Small intestine (tissue), 7 donors: ENCODE data around the gene CEL. TPM values are rescaled to one million over a fixed set of nuclear protein-coding genes. Genes with fewer than 3 reads are reported as not detected.

Experiments
- DNase-seq, 2 donors: peaks; one replicate each; pipeline versions ENCODE4 v3.0.0 to v3.0.0-alpha.2; 2013
- FAIRE-seq: peaks from 2 replicates; lab custom pipeline; 2012; peaks lifted over from hg19 to GRCh38; lab: Jason Lieb, UNC
- H3K27ac ChIP-seq, 3 donors: one replicate each; pipeline ENCODE4 v1.5.1; 2013; ENCODE audit warnings: low read length in 2 of 3, mild to moderate bottlenecking in 2 of 3, control low read depth in 1 of 3, inconsistent platforms in 1 of 3, low read depth in 1 of 3, moderate library complexity in 1 of 3
- H3K27me3 ChIP-seq, 3 donors: one replicate each; pipeline ENCODE4 v1.6.1; 2013; ENCODE audit warnings: low read length in 3 of 3, inconsistent platforms in 1 of 3; ENCODE audit not compliant: control insufficient read depth in 3 of 3, insufficient read depth in 3 of 3
- H3K36me3 ChIP-seq, 3 donors: one replicate each; pipeline ENCODE4 v1.6.1; 2013; ENCODE audit warnings: low read length in 3 of 3, inconsistent platforms in 1 of 3, low read depth in 1 of 3, mild to moderate bottlenecking in 1 of 3, moderate library complexity in 1 of 3; ENCODE audit not compliant: control insufficient read depth in 3 of 3, insufficient read depth in 2 of 3
- H3K4me1 ChIP-seq, 3 donors: one replicate each; pipeline ENCODE4 v1.6.1; 2013; ENCODE audit warnings: low read length in 2 of 3, inconsistent platforms in 1 of 3, low read depth in 1 of 3, mild to moderate bottlenecking in 1 of 3, moderate library complexity in 1 of 3; ENCODE audit not compliant: control insufficient read depth in 3 of 3, insufficient read depth in 2 of 3
- H3K4me3 ChIP-seq, 3 donors: one replicate each; pipeline ENCODE4 v1.5.1; 2013; ENCODE audit warnings: low read length in 3 of 3, control low read depth in 1 of 3, inconsistent platforms in 1 of 3, low read depth in 1 of 3, mild to moderate bottlenecking in 1 of 3, moderate library complexity in 1 of 3
- H3K9me3 ChIP-seq, 2 donors: one replicate each; pipeline ENCODE4 v1.6.1; 2013; ENCODE audit warnings: low read depth in 1 of 2, low read length in 1 of 2; ENCODE audit not compliant: control insufficient read depth in 2 of 2, insufficient read depth in 1 of 2
- WGBS, 3 donors: extraction: QIAGEN DNeasy Blood & Tissue Kit; methylation state at CpG; one replicate each; pipeline ENCODE4 v1.1.7; 2013; 5-methylcytosine and 5-hydroxymethylcytosine counted together
- polyA plus RNA-seq, 4 donors: library from polyadenylated mRNA; stranded (reverse) in 3 of 4; unstranded in 1 of 4; fragments of 200-250 nt in 3 of 4; fragments of 120-200 nt in 1 of 4; gene quantifications; one replicate each; pipeline versions ENCODE4 v1.2.1 to v1.2.3, GENCODE V29; 2013
- donor health status: healthy with polysubstance abuse.
- donor health status: control.
- donor health status: control.
- donor health status: Bipolar disorder and iron deficiency.
- donor health status: healthy.

The CEL gene
- polyA plus RNA-seq, 4 donors = 2.8 to 463 (median 5.3) TPM

- Histone ChIP-seq H3K4me1 (peaks cover 19 to 64% (median 29%) of the 10 kb centered on the region in 3 donors), H3K36me3 (peaks cover 0 to 46% (median 0%) of the 10 kb centered on the region in 3 donors), H3K9me3 (no peaks in the 10 kb centered on the region), H3K4me3 (peak overlapping the region in 2 of 3 donors; percentile 62 to 85), H3K27me3 (no peaks in the 10 kb centered on the region), H3K27ac (peak overlapping the region; percentile 15 to 62 (median 42))
- 68 to 87% (median 85%) methylated on average over 19 to 21 of the region's 21 CpGs for WGBS, 3 donors
- FAIRE-seq (no peak), DNase-seq (no peak)
These were observed 57.5 kb downstream of the CEL start for GRCh38 chr9:133119103-133119845.

DNA sequence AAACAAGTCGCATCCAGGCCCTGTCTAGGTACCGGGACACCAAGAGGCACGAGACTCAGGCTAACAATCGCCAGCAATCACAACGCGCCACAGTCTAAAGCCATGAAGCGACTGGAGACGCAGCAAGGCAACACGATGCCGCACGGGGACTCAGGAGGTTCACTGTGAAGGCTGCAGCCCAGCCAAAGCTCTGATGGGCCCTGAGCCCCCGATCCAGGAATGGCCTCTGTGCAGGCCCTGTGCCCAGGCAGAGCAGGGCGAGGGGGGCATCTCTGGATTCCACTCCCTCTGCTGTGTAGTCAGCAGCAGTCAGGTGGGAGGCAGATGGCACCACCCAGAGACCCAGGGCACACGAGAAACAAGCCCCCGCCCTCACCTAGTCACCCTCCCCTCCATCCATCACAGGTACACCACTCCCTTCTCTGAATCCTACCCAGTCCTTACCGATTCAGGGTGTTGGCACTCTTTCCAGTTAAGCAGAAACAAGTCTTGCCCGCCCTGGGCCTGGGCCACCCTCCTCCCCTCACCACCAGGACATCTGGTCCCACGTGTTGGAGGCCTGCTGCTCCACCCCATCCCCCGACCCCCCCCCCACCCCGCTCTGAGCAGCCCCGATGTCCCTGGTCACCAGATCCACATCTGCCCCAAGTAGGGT lies 58.2 kb downstream of the CEL start:
- FAIRE-seq = no peak
- Histone ChIP-seq H3K36me3 (peaks cover 0 to 41% (median 0%) of the 10 kb centered on the region in 3 donors), H3K4me1 (peaks cover 19 to 57% (median 25%) of the 10 kb centered on the region in 3 donors), H3K9me3 (no peaks in the 10 kb centered on the region), H3K27me3 (no peaks in the 10 kb centered on the region), H3K4me3 (peak overlapping the region; percentile 55 to 85 (median 62)), H3K27ac (peak overlapping the region in 2 of 3 donors; percentile 72 to 87)
- WGBS, 3 donors = 42 to 46% (median 45%) methylated on average over 19 to 21 of the region's 21 CpGs
- DNase-seq = no peak

GRCh38 chr9:133120501-133121197 lies 58.9 kb downstream of the CEL start:
- FAIRE-seq (no peak), DNase-seq (peak in 1 of 2 donors; percentile 62)
- WGBS, 3 donors = 1 to 3% (median 2%) methylated on average over 37 to 66 of the region's 66 CpGs
- H3K4me3 ChIP-seq = peak overlapping the region; percentile 55 to 85 (median 62)
- H3K36me3 ChIP-seq = peaks cover 0 to 36% (median 0%) of the 10 kb centered on the region in 3 donors
- peak overlapping the region; percentile 72 to 90 (median 87) for H3K27ac ChIP-seq
- H3K4me1 ChIP-seq = peaks cover 19 to 51% (median 22%) of the 10 kb centered on the region in 3 donors
- H3K9me3 ChIP-seq = no peaks in the 10 kb centered on the region
- no peaks in the 10 kb centered on the region for H3K27me3 ChIP-seq

Other genes starting within 250 kb of the CEL start
- 1 to 10 TPM in 1 of 4 donors, under 1 TPM in 1, not detected in 2; 0.09 to 3.0 TPM for gene AK8, start 183.7 kb upstream of the CEL start, polyA plus RNA-seq
- gene SPACA9, start 183.1 kb upstream of the CEL start, polyA plus RNA-seq = 1 to 10 TPM in 2 of 4 donors, under 1 TPM in 1, not detected in 1; 0.22 to 1.9 (median 1.6) TPM
- gene TSC1, start 117.4 kb upstream of the CEL start, polyA plus RNA-seq = 10 to 100 TPM in 2 of 4 donors, 1 to 10 TPM in 2; 7.3 to 43.3 (median 12.1) TPM
- 1 to 10 TPM in 2 of 4 donors, under 1 TPM in 2; 0.76 to 8.5 (median 1.1) TPM for gene GFI1B, start 83.3 kb upstream of the CEL start, polyA plus RNA-seq
- 10 to 100 TPM; 37.3 to 56.0 (median 51.0) TPM for gene GTF3C5, start 31.0 kb upstream of the CEL start, polyA plus RNA-seq
- 10 to 100 TPM; 33.0 to 49.0 (median 35.7) TPM for gene RALGDS, start 59.3 kb downstream of the CEL start, polyA plus RNA-seq
- gene GBGT1, start 101.9 kb downstream of the CEL start, polyA plus RNA-seq = 10 to 100 TPM in 1 of 4 donors, 1 to 10 TPM in 2, under 1 TPM in 1; 0.45 to 15.4 (median 6.9) TPM
- gene OBP2B, start 147.3 kb downstream of the CEL start, polyA plus RNA-seq = not detected
- 10 to 100 TPM in 3 of 4 donors, 1 to 10 TPM in 1; 9.5 to 46.4 (median 31.9) TPM for gene ABO, start 213.2 kb downstream of the CEL start, polyA plus RNA-seq